HEK293 (cell line): ENCODE measurements around the gene DCLK1.

Experiments
- CTCF ChIA-PET: fragments of 350-600 bp; formaldehyde crosslinking; extraction: SDS; loops from one replicate; lab custom pipeline; 2021; ENCODE audit warnings: antibody characterized with exemption; lab: Yijun Ruan, JAX
- POLR2A ChIA-PET: fragments of 300-600 bp; formaldehyde crosslinking; extraction: SDS; loops from one replicate; lab custom pipeline; 2020; ENCODE audit warnings: antibody characterized with exemption, inconsistent platforms; lab: Yijun Ruan, JAX
- H3K27ac ChIP-seq: fragments of 200-500 bp; sonication (Bioruptor generic); 2 replicates; pipeline ENCODE4 v1.5.1; 2014; ENCODE audit warnings: low read depth, low read length, control low read depth, inconsistent platforms; ENCODE audit errors: extremely low read depth
- H3K36me3 ChIP-seq, 2 experiments: fragments of 200-500 bp in 1 of 2; sonication (Bioruptor generic) in 1 of 2; 1 replicate in 1 of 2; 2 replicates in 1 of 2; pipeline ENCODE4 v1.5.1; 2014 to 2017; ENCODE audit warnings: inconsistent platforms in 2 of 2, low read length in 2 of 2; ENCODE audit not compliant: control insufficient read depth in 2 of 2, insufficient read depth in 1 of 2
- H3K4me1 ChIP-seq: fragments of 200-500 bp; sonication (Bioruptor generic); 2 replicates; pipeline ENCODE4 v1.5.1; 2014; ENCODE audit warnings: mild to moderate bottlenecking, low read length, inconsistent platforms; ENCODE audit not compliant: control insufficient read depth, insufficient read depth
- H3K4me3 ChIP-seq: 2 replicates; pipeline ENCODE4 v1.5.1; 2011; ENCODE audit warnings: low read depth, mild to moderate bottlenecking, control low read depth, low read length, moderate library complexity
- H3K9me3 ChIP-seq: fragments of 200-500 bp; sonication (Bioruptor generic); 2 replicates; pipeline ENCODE4 v1.5.1; 2014; ENCODE audit warnings: low read depth, low read length, inconsistent platforms; ENCODE audit not compliant: control insufficient read depth, insufficient read depth
- EGR2 ChIP-seq: fragments of 450-650 bp; formaldehyde crosslinking; IDR thresholded peaks from 2 replicates; pipeline ENCODE4 v1.5.1; 2016; ENCODE audit warnings: low read depth, missing biosample characterization, missing genetic modification characterization
- GFI1B ChIP-seq: fragments of 450-650 bp; formaldehyde crosslinking; IDR thresholded peaks from 2 replicates; pipeline ENCODE4 v1.5.1; 2016; ENCODE audit warnings: missing biosample characterization, missing genetic modification characterization
- KLF8 ChIP-seq: fragments of 450-650 bp; formaldehyde crosslinking; IDR thresholded peaks from 2 replicates; pipeline ENCODE4 v1.5.1; 2016; ENCODE audit warnings: missing biosample characterization, missing genetic modification characterization
- OVOL3 ChIP-seq: fragments of 450-650 bp; formaldehyde crosslinking; IDR thresholded peaks from 2 replicates; pipeline ENCODE4 v1.5.1; 2016; ENCODE audit warnings: missing biosample characterization, missing genetic modification characterization
- SALL2 ChIP-seq: fragments of 450-650 bp; formaldehyde crosslinking; IDR thresholded peaks from 2 replicates; pipeline ENCODE4 v1.5.0; 2017; ENCODE audit warnings: missing biosample characterization, mild to moderate bottlenecking, missing genetic modification characterization, borderline replicate concordance
- TRIM28 ChIP-seq: IDR thresholded peaks from 2 replicates; pipeline ENCODE4 v1.6.1; 2011; ENCODE audit warnings: low read length, control low read depth, borderline replicate concordance
- WT1 ChIP-seq: fragments of 450-650 bp; formaldehyde crosslinking; IDR thresholded peaks from 2 replicates; pipeline ENCODE4 v1.5.1; 2016; ENCODE audit warnings: missing biosample characterization, missing genetic modification characterization
- YY1 ChIP-seq: fragments of 450-650 bp; formaldehyde crosslinking; IDR thresholded peaks from 2 replicates; pipeline ENCODE4 v1.5.1; 2018; ENCODE audit warnings: missing biosample characterization, missing genetic modification characterization
- ZBTB17 ChIP-seq: fragments of 450-650 bp; formaldehyde crosslinking; IDR thresholded peaks from 2 replicates; pipeline ENCODE4 v1.5.1; 2016; ENCODE audit warnings: missing biosample characterization, missing genetic modification characterization
- ZNF157 ChIP-seq: fragments of 450-650 bp; formaldehyde crosslinking; IDR thresholded peaks from 2 replicates; pipeline ENCODE4 v1.5.1; 2016; ENCODE audit warnings: missing biosample characterization, missing genetic modification characterization
- ZNF2 ChIP-seq: fragments of 450-650 bp; formaldehyde crosslinking; IDR thresholded peaks from 2 replicates; pipeline ENCODE4 v1.5.1; 2016; ENCODE audit warnings: missing biosample characterization, missing genetic modification characterization
- ZNF211 ChIP-seq: fragments of 450-650 bp; formaldehyde crosslinking; IDR thresholded peaks from 2 replicates; pipeline ENCODE4 v1.5.1; 2016; ENCODE audit warnings: low read depth, missing biosample characterization, missing genetic modification characterization
- ZNF266 ChIP-seq: fragments of 450-650 bp; formaldehyde crosslinking; IDR thresholded peaks from 2 replicates; pipeline ENCODE4 v1.5.1; 2016; ENCODE audit warnings: missing biosample characterization, missing genetic modification characterization, low read depth
- ZNF274 ChIP-seq, 2 experiments: fragments of 200-500 bp in 1 of 2; fragments of 450-650 bp in 1 of 2; sonication (Bioruptor generic) in 1 of 2; formaldehyde crosslinking in 1 of 2; IDR thresholded peaks; 2 replicates each; pipeline versions ENCODE4 v1.5.1 to v1.6.1; 2014 to 2016; ENCODE audit warnings: borderline replicate concordance in 1 of 2, inconsistent platforms in 1 of 2, low read length in 1 of 2, missing biosample characterization in 1 of 2, missing genetic modification characterization in 1 of 2
- ZNF311 ChIP-seq: fragments of 450-650 bp; formaldehyde crosslinking; IDR thresholded peaks from 2 replicates; pipeline ENCODE4 v1.5.1; 2017; ENCODE audit warnings: missing biosample characterization, missing genetic modification characterization, borderline replicate concordance
- ZNF391 ChIP-seq: fragments of 450-650 bp; formaldehyde crosslinking; IDR thresholded peaks from 2 replicates; pipeline ENCODE4 v1.5.1; 2016; ENCODE audit warnings: low read depth, missing biosample characterization, missing genetic modification characterization, borderline replicate concordance
- ZNF404 ChIP-seq: fragments of 450-650 bp; formaldehyde crosslinking; IDR thresholded peaks from 2 replicates; pipeline ENCODE4 v1.5.1; 2017; ENCODE audit warnings: missing biosample characterization, missing genetic modification characterization
- ZNF473 ChIP-seq: fragments of 450-650 bp; formaldehyde crosslinking; IDR thresholded peaks from 2 replicates; pipeline ENCODE4 v1.5.1; 2017; ENCODE audit warnings: missing biosample characterization, missing genetic modification characterization
- ZNF510 ChIP-seq: fragments of 450-650 bp; formaldehyde crosslinking; IDR thresholded peaks from 2 replicates; pipeline ENCODE4 v1.5.1; 2018; ENCODE audit warnings: mild to moderate bottlenecking, missing genetic modification characterization, missing biosample characterization; ENCODE audit not compliant: insufficient replicate concordance
- ZNF530 ChIP-seq: fragments of 450-650 bp; formaldehyde crosslinking; IDR thresholded peaks from 2 replicates; pipeline ENCODE4 v1.5.1; 2016; ENCODE audit warnings: low read depth, missing biosample characterization, missing genetic modification characterization
- ZNF580 ChIP-seq: fragments of 450-650 bp; formaldehyde crosslinking; IDR thresholded peaks from 2 replicates; pipeline ENCODE4 v1.5.1; 2016; ENCODE audit warnings: missing biosample characterization, missing genetic modification characterization
- ZNF670 ChIP-seq: fragments of 450-650 bp; formaldehyde crosslinking; IDR thresholded peaks from 2 replicates; pipeline ENCODE4 v1.5.1; 2016; ENCODE audit warnings: missing biosample characterization, missing genetic modification characterization, low read depth
- ZNF76 ChIP-seq: fragments of 450-650 bp; formaldehyde crosslinking; IDR thresholded peaks from 2 replicates; pipeline ENCODE4; 2016; ENCODE audit warnings: low read depth, missing biosample characterization, missing genetic modification characterization, borderline replicate concordance

The DCLK1 gene

DNA sequence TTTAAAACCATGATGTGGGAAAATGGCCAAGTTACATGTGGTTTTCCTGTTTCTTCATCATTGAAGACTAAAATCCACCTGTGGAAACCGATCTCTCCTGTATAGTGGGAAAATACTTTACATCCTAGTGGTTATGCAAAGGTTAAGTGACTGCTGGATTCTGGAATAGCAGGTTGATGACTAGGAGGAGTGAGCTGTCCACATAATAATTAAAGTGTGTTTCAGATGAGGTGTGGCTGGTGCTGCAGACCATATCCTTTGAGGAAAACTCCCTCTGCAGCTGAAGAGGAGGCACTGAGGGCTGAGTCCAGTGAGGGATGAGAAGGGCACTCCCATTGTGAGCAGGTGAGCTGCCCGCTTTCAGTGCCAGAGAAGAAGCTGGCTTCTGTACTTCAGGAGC is 43.2 kb downstream of the DCLK1 start:
- Histone ChIP-seq H3K4me3 (no peak overlapping the region), H3K4me1 (no peaks in the 10 kb centered on the region), H3K36me3 (no peaks in the 10 kb centered on the region), H3K27ac (no peak overlapping the region), H3K9me3 (no peaks in the 10 kb centered on the region)
- ChIA-PET CTCF (no interaction called here), POLR2A (interaction anchor here (0.7 kb wide), 1 partner anchor 14 kb away, joined by 3 read pairs; no protein-coding TSS in a partner anchor)
- TF ChIP-seq ZNF473 (no peak), ZNF510 (tag by site-specific recombination) (no peak)

DNA sequence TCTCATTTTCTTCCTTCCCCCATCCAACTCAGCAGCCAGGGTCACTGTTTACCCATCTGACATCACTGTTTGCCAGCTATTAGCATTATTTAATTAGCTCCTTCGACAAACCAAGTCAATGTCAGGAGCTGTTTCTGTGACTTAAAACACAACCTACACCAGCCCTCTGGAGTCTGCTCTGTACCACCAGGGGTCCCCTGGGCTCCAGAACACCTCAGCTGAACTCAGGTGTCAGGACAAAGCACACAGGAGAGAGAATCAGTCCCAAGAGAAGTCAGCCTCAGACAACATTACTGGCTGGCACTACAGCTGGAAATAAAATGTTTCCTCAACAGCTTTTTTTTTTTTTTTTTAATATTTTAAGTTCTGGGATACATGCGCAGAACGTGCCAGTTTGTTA is 45.1 kb downstream of the DCLK1 start:
- Histone ChIP-seq H3K4me3 (no peak overlapping the region), H3K27ac (no peak overlapping the region), H3K36me3 (no peaks in the 10 kb centered on the region), H3K4me1 (peaks cover 2% of the 10 kb centered on the region; the same call in 1 of the 2 replicates), H3K9me3 (no peaks in the 10 kb centered on the region)
- TF ChIP-seq GFI1B (tag by site-specific recombination) = no peak
- no peak for TF ChIP-seq ZNF76 (tag by site-specific recombination)
- CTCF ChIA-PET = interaction anchor here (0.6 to 1.0 kb wide), 4 partner anchors 10 to 351 kb away, joined by 3 to 5 read pairs (median 3); no protein-coding TSS in a partner anchor
- POLR2A ChIA-PET = no interaction called here

GRCh38 chr13:36084131-36084530 is 47.1 kb downstream of the DCLK1 start:
- CTCF ChIA-PET = interaction anchor here (0.9 to 1.1 kb wide), 2 partner anchors 10 to 75 kb away, joined by 3 read pairs; no protein-coding TSS in a partner anchor
- POLR2A ChIA-PET = no interaction called here
- Histone ChIP-seq H3K4me3 (no peak overlapping the region), H3K9me3 (no peaks in the 10 kb centered on the region), H3K36me3 (no peaks in the 10 kb centered on the region), H3K4me1 (peaks cover 2% of the 10 kb centered on the region; the same call in 1 of the 2 replicates), H3K27ac (no peak overlapping the region)
- TF ChIP-seq ZNF670 (tag by site-specific recombination) (no peak), ZNF211 (tag by site-specific recombination) (no peak), OVOL3 (tag by site-specific recombination) (no peak), ZNF274 (IDR thresholded peaks at IDR 0.05; ENCODE audit: low read length) (no peak), ZNF274 (tag by site-specific recombination; IDR thresholded peaks at IDR 0.05; ENCODE audit: borderline replicate concordance) (no peak), YY1 (tag by site-specific recombination) (no peak), EGR2 (tag by site-specific recombination) (no peak), ZNF391 (tag by site-specific recombination) (no peak), KLF8 (no peak), ZNF580 (tag by site-specific recombination) (no peak), TRIM28 (no peak)

DNA sequence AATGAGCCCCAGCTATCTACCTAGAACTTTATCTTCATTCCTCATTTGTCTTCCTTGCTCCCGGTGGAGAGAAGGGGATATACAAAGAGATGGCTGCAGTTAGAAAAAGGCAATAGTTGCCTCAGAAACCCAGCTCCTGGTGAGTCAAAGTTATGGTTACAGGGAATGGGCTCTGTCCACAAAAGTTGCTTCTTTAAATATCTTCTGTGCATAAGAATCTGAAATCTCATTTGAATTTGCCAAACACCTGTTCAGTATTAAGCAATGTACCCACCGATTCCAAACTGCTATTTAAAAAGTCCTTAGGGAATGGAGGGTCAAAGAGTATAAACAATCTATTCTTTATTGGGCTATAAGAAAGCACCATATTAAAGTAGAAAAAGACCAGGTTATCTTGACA is 48.4 kb downstream of the DCLK1 start:
- CTCF ChIA-PET = interaction anchor here (0.6 to 0.8 kb wide), 2 partner anchors 30 to 345 kb away, joined by 3 read pairs; no protein-coding TSS in a partner anchor
- H3K27ac ChIP-seq = no peak overlapping the region
- no peaks in the 10 kb centered on the region for H3K9me3 ChIP-seq
- peaks cover 2% of the 10 kb centered on the region; the same call in 1 of the 2 replicates for H3K4me1 ChIP-seq
- H3K36me3 ChIP-seq = no peaks in the 10 kb centered on the region
- H3K4me3 ChIP-seq = no peak overlapping the region
- TF ChIP-seq ZBTB17 = no peak
- TF ChIP-seq ZNF266 (tag by site-specific recombination) = no peak
- no peak for TF ChIP-seq ZNF157 (tag by site-specific recombination)
- TF ChIP-seq ZNF404 = no peak
- no peak for TF ChIP-seq ZNF2 (tag by site-specific recombination)
- TF ChIP-seq ZNF311 (tag by site-specific recombination) = no peak
- TF ChIP-seq ZNF530 = no peak
- TF ChIP-seq WT1 (tag by site-specific recombination) = no peak
- no peak for TF ChIP-seq SALL2
- POLR2A ChIA-PET = no interaction called here
